Endothelial cell of umbilical vein (primary cell): ENCODE data around the gene KDM4B. TPM values are rescaled to one million over a fixed set of nuclear protein-coding genes. Genes with fewer than 3 reads are reported as not detected.

ENCODE experiments used
- BruUV-seq: library from RNA; stranded (reverse); fragments of 400-500 nt; replicated peaks from 2 replicates; lab custom pipeline; 2021; lab: Mats Ljungman, UMichigan
- CTCF ChIA-PET: fragments of 300-600, 350-600 bp; sonication (Branson Sonifier 250); formaldehyde crosslinking; loops from one replicate; lab custom pipeline; 2021; ENCODE audit warnings: antibody characterized with exemption, inconsistent platforms; lab: Charles Lee
- POLR2A ChIA-PET: fragments of 300-600, 350-600 bp; sonication (Branson Sonifier 250); formaldehyde crosslinking; loops from one replicate; lab custom pipeline; 2021; ENCODE audit warnings: antibody characterized with exemption, inconsistent platforms; lab: Charles Lee
- DNase-seq: peaks from one replicate; pipeline ENCODE4 v3.0.0-alpha.2; 2011; ENCODE audit warnings: low read depth, low spot score
- FAIRE-seq: peaks from 2 replicates; lab custom pipeline; 2011; peaks lifted over from hg19 to GRCh38; lab: Jason Lieb, UNC
- H2AFZ ChIP-seq: 2 replicates; pipeline ENCODE4 v1.6.0; 2012; ENCODE audit warnings: low read depth, low read length, control low read depth, inconsistent platforms
- H3K27ac ChIP-seq: 2 replicates; pipeline ENCODE4 v1.5.1; 2011; ENCODE audit warnings: low read depth, mild to moderate bottlenecking, control low read depth, low read length, moderate library complexity; ENCODE audit not compliant: insufficient read depth
- H3K27me3 ChIP-seq, 2 experiments: 2 replicates each; pipeline versions ENCODE4 v1.6.0 to v1.6.1; 2011; ENCODE audit warnings: low read length in 2 of 2, mixed read lengths in 1 of 2; ENCODE audit not compliant: control insufficient read depth in 2 of 2, insufficient read depth in 2 of 2
- H3K36me3 ChIP-seq, 2 experiments: 2 replicates in 1 of 2; 3 replicates in 1 of 2; pipeline ENCODE4 v1.5.1; 2011; ENCODE audit warnings: low read length in 2 of 2, mild to moderate bottlenecking in 1 of 2, moderate library complexity in 1 of 2; ENCODE audit not compliant: control insufficient read depth in 2 of 2, insufficient read depth in 2 of 2; ENCODE audit errors: extremely low read depth in 1 of 2
- H3K4me1 ChIP-seq: 3 replicates; pipeline ENCODE4 v1.5.1; 2011; ENCODE audit warnings: mild to moderate bottlenecking, low read length; ENCODE audit not compliant: control insufficient read depth, insufficient read depth; ENCODE audit errors: extremely low read depth
- H3K4me2 ChIP-seq: 2 replicates; pipeline ENCODE4 v1.6.1; 2011; ENCODE audit warnings: low read length, control low read depth, mixed read lengths; ENCODE audit not compliant: insufficient read depth
- H3K4me3 ChIP-seq, 3 experiments: fragments of 200-600 bp in 1 of 3; sonication (generic), shearing (Covaris generic) in 1 of 3; replicated peaks in 1 of 3; 2 replicates each; pipeline ENCODE4 v1.5.1; 2011 to 2016; ENCODE audit warnings: control low read depth in 3 of 3, low read length in 3 of 3, mild to moderate bottlenecking in 2 of 3, inconsistent platforms in 1 of 3, low read depth in 1 of 3, moderate library complexity in 1 of 3; ENCODE audit not compliant: insufficient read depth in 1 of 3
- H3K79me2 ChIP-seq: 2 replicates; pipeline ENCODE4 v1.6.0; 2012; ENCODE audit warnings: low read length, inconsistent platforms; ENCODE audit not compliant: control insufficient read depth, insufficient read depth
- H3K9ac ChIP-seq: replicated peaks from 2 replicates; pipeline ENCODE3; 2011; ENCODE audit warnings: low read length, control low read depth; ENCODE audit not compliant: insufficient read depth; ENCODE audit errors: extremely low read depth
- H3K9me1 ChIP-seq: replicated peaks from 3 replicates; pipeline ENCODE4 v1.6.0; 2011; ENCODE audit warnings: mild to moderate bottlenecking, low read length; ENCODE audit not compliant: control insufficient read depth, insufficient read depth; ENCODE audit errors: extremely low read depth
- H3K9me3 ChIP-seq: replicated peaks from 2 replicates; pipeline ENCODE4 v1.5.1; 2012; ENCODE audit warnings: low read length, inconsistent platforms; ENCODE audit not compliant: control insufficient read depth, insufficient read depth
- H4K20me1 ChIP-seq: replicated peaks from 2 replicates; pipeline ENCODE3; 2011; ENCODE audit warnings: mild to moderate bottlenecking, low read length; ENCODE audit not compliant: control insufficient read depth, insufficient read depth; ENCODE audit errors: extremely low read depth
- CTCF ChIP-seq, 2 donors: IDR thresholded peaks; 1 replicate in 1 of 2; 2 replicates in 1 of 2; pipeline ENCODE4 v1.5.1; 2011; ENCODE audit warnings: low read length in 2 of 2, mild to moderate bottlenecking in 2 of 2, moderate library complexity in 2 of 2, control low read depth in 1 of 2, inconsistent platforms in 1 of 2, low read depth in 1 of 2; ENCODE audit not compliant: insufficient read depth in 1 of 2; ENCODE audit errors: extremely low read depth in 1 of 2
- EZH2 ChIP-seq: IDR thresholded peaks from 2 replicates; pipeline ENCODE4 v1.6.1; 2012; ENCODE audit warnings: borderline replicate concordance, low read depth, mild to moderate bottlenecking, moderate library complexity, low read length, inconsistent platforms; ENCODE audit not compliant: severe bottlenecking
- FOS ChIP-seq: IDR thresholded peaks from 2 replicates; pipeline ENCODE4 v1.6.1; 2011; ENCODE audit warnings: mild to moderate bottlenecking, low read length, moderate library complexity, borderline replicate concordance; ENCODE audit not compliant: insufficient read depth
- GATA2 ChIP-seq: IDR thresholded peaks from 2 replicates; pipeline ENCODE4 v1.7.0; 2011; ENCODE audit warnings: low read depth, mild to moderate bottlenecking, moderate library complexity, mixed read lengths, low read length; ENCODE audit not compliant: insufficient read length, insufficient read depth
- JUN ChIP-seq: IDR thresholded peaks from 2 replicates; pipeline ENCODE4 v1.6.1; 2011; ENCODE audit warnings: borderline replicate concordance, low read depth; ENCODE audit not compliant: insufficient read length, insufficient read depth
- MAX ChIP-seq: IDR thresholded peaks from 2 replicates; pipeline ENCODE4 v1.6.1; 2011; ENCODE audit not compliant: insufficient read depth, insufficient read length
- MYC ChIP-seq: IDR thresholded peaks from one replicate; pipeline ENCODE4 v1.6.1; 2011; ENCODE audit warnings: mild to moderate bottlenecking, low read depth, low read length
- POLR2AphosphoS5 ChIP-seq: IDR thresholded peaks from 2 replicates; pipeline ENCODE4 v1.6.1; 2012; ENCODE audit warnings: low read depth, mild to moderate bottlenecking, control low read depth, low read length, moderate library complexity; ENCODE audit not compliant: insufficient read depth
- dilution Hi-C: fragments of 300-500 bp; cut with MboI; formaldehyde crosslinking; loops from one replicate; pipeline ENCODE4 v1.15.0; 2019; ENCODE audit warnings: low sequenced_read_pairs; ENCODE audit not compliant: extremely low pct_ligation_motif_present
- intact Hi-C: fragments of 100-400 bp; cut with micrococcal nuclease; formaldehyde crosslinking; loops from one replicate; pipeline ENCODE4 v1.10.0; 2022
- polyA plus RNA-seq, 4 experiments: library from polyadenylated mRNA; depleted of rRNA in 3 of 4; stranded (reverse) in 3 of 4; unstranded in 1 of 4; fragments of >200 nt; gene quantifications; 2 replicates each; pipeline versions ENCODE4 v1.2.1 to v1.2.3, GENCODE V29; 2011 to 2012; ENCODE audit warnings: missing spikeins in 1 of 4
- total RNA-seq: library from RNA; stranded (reverse); gene quantifications from 2 replicates; pipeline ENCODE4 v1.2.3, GENCODE V29; 2021

The KDM4B gene
- total and polyA plus RNA-seq, 2 donors (not counting 3 experiments of a cell fraction or from before 2014, with no cell fraction given) = 12.4 to 37.2 TPM

GRCh38 chr19:5099701-5100221 is 130.8 kb downstream of the KDM4B start:
- H3K9me3 ChIP-seq = peaks cover 2% of the 10 kb centered on the region
- intact Hi-C loops (no loop called here), dilution Hi-C loops (no loop called here)
- FAIRE-seq = no peak
- peaks cover 0 to 4% of the 10 kb centered on the region in 2 experiments for H3K36me3 ChIP-seq
- no peak overlapping the region for H3K27ac ChIP-seq
- H4K20me1 ChIP-seq = no peaks in the 10 kb centered on the region
- H3K9me1 ChIP-seq = no peaks in the 10 kb centered on the region
- no peaks in the 10 kb centered on the region for H3K79me2 ChIP-seq
- TF ChIP-seq GATA2 (no peak), POLR2AphosphoS5 (no peak), FOS (no peak), EZH2 (no peak)
- H3K9ac ChIP-seq = no peak overlapping the region
- no TSS peak for BruUV-seq
- H3K4me2 ChIP-seq = no peak overlapping the region
- no peaks in the 10 kb centered on the region for H3K27me3 ChIP-seq
- no peak overlapping the region for H2AFZ ChIP-seq
- no peak overlapping the region for H3K4me3 ChIP-seq
- ChIA-PET CTCF (no interaction called here), POLR2A (no interaction called here)
- H3K4me1 ChIP-seq = no peaks in the 10 kb centered on the region
- DNase-seq = no peak

- ChIA-PET POLR2A (no interaction called here), CTCF (no interaction called here)
- H3K79me2 ChIP-seq = no peaks in the 10 kb centered on the region
- intact Hi-C loops (no loop called here), dilution Hi-C loops (no loop called here)
- peaks cover 2% of the 10 kb centered on the region for H3K9me3 ChIP-seq
- FAIRE-seq (no peak), DNase-seq (no peak)
- H3K27ac ChIP-seq = no peak overlapping the region
- BruUV-seq = no TSS peak
- peaks cover 0 to 4% of the 10 kb centered on the region in 2 experiments for H3K36me3 ChIP-seq
- TF ChIP-seq POLR2AphosphoS5 (no peak), CTCF (IDR thresholded peaks at IDR 0.05; ENCODE audit: extremely low read depth in 1 of 2, insufficient read depth in 1 of 2, low read depth in 1 of 2, low read length in 2 of 2) (no peak), MYC (no peak), JUN (no peak), EZH2 (no peak), MAX (no peak)
- no peak overlapping the region for H3K4me2 ChIP-seq
- no peaks in the 10 kb centered on the region for H4K20me1 ChIP-seq
- no peaks in the 10 kb centered on the region for H3K27me3 ChIP-seq
- no peak overlapping the region for H3K4me3 ChIP-seq
- H2AFZ ChIP-seq = no peak overlapping the region
- no peaks in the 10 kb centered on the region for H3K9me1 ChIP-seq
- no peak overlapping the region for H3K9ac ChIP-seq
- H3K4me1 ChIP-seq = no peaks in the 10 kb centered on the region
These were observed 133.0 kb downstream of the KDM4B start for GRCh38 chr19:5101871-5102270.
